Keratinocyte (primary cell): ENCODE measurements around the gene IQSEC3.
"Not testable (repeated sequence)": the region's sequence is repeated elsewhere in the genome, so short reads cannot be mapped to it uniquely, and the experiment has no call there.

Experiments used
- CTCF ChIP-seq, 3 experiments: IDR thresholded peaks in 1 of 3; conservative IDR thresholded peaks in 1 of 3; optimal IDR thresholded peaks in 1 of 3; 2 replicates in 2 of 3; 3 replicates in 1 of 3; pipeline versions ENCODE3 to v1.5.1; 2011; ENCODE audit warnings: low read length in 3 of 3, mild to moderate bottlenecking in 3 of 3, moderate library complexity in 2 of 3, control low read depth in 1 of 3, inconsistent platforms in 1 of 3; ENCODE audit not compliant: insufficient read depth in 2 of 3; ENCODE audit errors: extremely low read depth in 1 of 3
- EZH2 ChIP-seq: IDR thresholded peaks from one replicate; pipeline ENCODE4 v1.6.1; 2012; ENCODE audit warnings: inconsistent platforms, mild to moderate bottlenecking, low read length, moderate library complexity

GRCh38 chr12:217029-217428 lies 150.5 kb downstream of the IQSEC3 start:
- not testable (repeated sequence) for TF ChIP-seq CTCF (optimal IDR thresholded peaks at IDR 0.05 in 1 of 3, IDR thresholded peaks at IDR 0.05 in 1 of 3, conservative IDR thresholded peaks at IDR 0.05 in 1 of 3; ENCODE audit: extremely low read depth in 1 of 3, insufficient read depth in 2 of 3, low read length in 3 of 3); EZH2
